Stimulated activated CD4-positive, alpha-beta T cell treated with anti-CD3 and anti-CD28 coated beads, Interleukin-4, amount 100 ng/mL, for 4 hours (primary cell): ENCODE measurements around the gene SHISA9.

Experiments used
- DNase-seq, 2 experiments: peaks; one replicate each; pipeline ENCODE4 v3.0.0-alpha.2; 2020

Gene SHISA9

GRCh38 chr16:13203725-13204124, 302.3 kb downstream of the SHISA9 start:
- DNase-seq: no peak

DNA sequence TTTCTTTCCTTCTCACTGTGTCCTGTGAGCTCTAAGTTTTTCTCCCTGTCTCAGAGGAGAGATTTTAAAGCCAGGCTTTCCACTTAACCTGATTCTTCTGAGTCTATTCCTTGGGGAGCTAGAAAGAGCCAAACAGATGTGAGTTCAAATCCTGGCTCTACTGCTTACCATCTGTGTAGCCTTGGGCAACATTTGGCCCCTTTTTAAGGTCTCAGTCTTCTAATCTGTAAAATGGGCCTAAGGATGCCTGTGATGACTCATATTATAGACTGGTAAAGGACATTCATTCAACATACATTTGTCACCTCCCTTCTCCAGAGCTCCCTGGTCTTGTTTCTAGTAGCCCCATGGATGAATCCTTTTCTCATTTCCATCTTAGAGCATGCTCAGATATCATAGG, 304.0 kb downstream of the SHISA9 start:
- DNase-seq: no peak

DNA sequence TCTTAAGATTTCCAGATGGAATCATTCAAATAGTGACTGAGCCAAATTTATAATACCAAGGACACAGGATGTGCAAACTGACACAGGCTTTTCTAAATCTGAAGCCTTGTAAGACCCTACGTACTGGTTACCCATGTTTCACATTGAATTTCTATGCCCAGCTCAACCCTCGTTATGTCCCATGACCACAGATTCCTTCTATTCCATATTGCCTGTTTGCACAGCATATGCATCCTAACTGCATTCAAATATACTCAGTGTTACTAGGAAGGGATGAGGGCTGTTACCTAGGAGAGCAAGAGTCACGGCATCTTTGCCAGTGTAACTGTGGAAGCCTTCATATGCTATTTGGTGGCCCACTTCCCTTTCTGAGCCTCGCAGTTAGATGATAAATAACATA, 305.2 kb downstream of the SHISA9 start:
- no peak for DNase-seq

- no peak for DNase-seq
Measured at GRCh38 chr16:13207151-13207550, 305.8 kb downstream of the SHISA9 start.

GRCh38 chr16:13223666-13224065, 322.3 kb downstream of the SHISA9 start:
- no peak for DNase-seq

GRCh38 chr16:13229039-13229438, 327.6 kb downstream of the SHISA9 start:
- DNase-seq: no peak

DNA sequence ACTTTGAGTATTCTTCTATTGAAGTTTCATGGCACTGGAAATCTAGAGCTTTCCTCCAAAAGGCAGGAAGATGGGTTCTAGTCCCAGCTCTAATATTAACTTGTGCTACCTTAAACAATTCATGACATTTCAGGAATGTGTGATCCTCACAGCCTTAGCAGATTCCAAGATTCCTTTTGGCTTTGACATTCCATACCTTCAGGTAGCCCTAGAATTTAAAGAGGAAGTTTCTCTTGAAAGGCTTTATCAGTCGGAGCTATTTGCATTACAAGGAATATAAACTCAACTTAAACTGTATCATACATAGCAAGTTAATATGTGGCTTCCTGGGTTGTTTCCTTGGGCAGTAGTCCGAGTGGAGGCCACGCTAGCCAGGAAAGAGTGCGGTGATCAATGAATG, 330.0 kb downstream of the SHISA9 start:
- DNase-seq: no peak

GRCh38 chr16:13234999-13235398, 333.6 kb downstream of the SHISA9 start:
- DNase-seq: no peak

DNA sequence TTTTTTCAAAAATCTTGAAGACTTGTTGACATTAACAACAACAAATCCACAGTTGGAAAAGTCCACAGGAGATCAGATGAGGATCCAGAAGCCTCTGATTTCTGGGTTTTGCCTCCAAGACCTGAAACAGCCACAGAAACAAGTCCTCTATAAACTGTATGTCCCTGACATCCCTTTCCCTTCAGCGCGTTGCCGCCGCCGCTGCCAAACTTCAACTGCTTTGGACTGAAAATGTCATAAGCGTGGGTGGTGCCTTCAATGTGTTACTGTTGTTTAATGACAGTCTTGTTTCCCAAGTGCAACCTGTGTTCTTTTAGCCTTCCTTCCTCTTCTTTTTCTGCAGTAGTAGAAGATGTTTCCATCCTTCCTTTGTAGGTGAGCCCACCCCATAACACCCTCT, 334.9 kb downstream of the SHISA9 start:
- no peak for DNase-seq

DNA sequence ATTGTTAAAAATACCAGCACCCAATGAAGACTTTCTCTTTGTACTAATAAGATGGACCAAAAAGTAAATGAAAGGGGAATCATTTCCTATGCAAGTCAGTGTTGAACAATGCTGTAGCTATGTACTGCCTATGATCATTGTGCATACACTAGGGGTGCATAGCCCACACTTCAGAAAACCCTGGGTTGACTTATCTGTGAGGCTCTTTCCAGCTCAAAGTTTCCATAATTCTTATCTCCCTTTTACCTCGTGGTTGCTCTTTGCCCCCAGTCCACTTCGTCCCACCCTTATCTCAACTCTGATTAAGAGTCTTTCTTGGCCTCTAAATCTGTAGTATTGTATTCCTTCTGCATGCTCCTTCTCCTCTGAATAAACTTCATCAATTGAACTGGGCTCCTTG, 336.8 kb downstream of the SHISA9 start:
- DNase-seq: no peak

DNA sequence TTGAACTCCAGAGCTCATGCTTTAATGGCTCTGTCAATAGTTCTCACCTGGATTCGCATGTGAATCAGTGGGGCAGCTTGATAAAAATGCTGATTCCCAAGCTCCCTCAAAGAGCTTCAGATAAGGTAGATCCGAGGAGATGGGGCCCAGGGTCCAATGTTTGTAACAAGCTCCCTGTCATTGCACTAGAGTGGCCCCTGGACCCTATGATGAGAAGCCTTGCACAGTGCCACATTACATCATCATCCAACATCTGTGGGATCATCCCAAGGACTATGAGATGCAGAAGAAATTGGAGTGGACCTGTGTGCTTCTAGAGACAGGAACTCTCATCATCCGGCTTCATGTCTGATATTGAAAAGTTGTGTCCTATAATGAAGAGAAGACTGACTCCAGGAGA, 340.8 kb downstream of the SHISA9 start:
- DNase-seq: no peak

GRCh38 chr16:13244770-13245169, 343.4 kb downstream of the SHISA9 start:
- no peak for DNase-seq

DNA sequence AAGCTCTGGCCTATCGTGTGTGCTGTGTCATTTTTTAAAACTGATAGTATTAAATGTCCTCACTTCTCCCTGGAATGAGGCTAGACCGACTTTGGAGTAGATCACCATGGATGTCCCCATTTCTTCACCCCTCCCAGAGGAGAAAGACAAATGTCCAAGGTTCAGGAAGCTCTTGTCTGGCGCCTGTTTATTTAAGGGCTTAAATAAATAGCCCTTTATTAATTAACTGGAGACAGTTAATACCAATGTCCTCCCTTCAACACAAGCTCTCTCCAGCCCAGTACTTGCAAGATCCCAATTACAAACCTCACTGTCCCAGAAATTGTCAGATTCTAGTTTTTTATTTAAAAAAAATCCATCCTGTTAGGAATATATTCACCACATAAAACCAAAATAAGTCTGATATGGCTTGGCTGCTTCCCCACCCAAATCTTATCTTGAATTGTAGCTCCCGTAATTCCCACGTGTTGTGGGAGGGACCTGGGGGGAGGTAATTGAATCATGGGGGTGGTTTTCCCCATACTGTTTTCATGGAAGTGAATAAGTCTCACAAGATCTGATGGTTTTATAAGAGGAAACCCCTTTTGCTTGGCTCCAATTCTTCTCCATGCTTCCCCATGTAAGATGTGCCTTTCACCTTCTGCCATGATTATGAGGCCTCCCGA, 344.4 kb downstream of the SHISA9 start:
- DNase-seq: no peak

- DNase-seq: no peak
Measured at GRCh38 chr16:13254998-13255614, 353.7 kb downstream of the SHISA9 start.

DNA sequence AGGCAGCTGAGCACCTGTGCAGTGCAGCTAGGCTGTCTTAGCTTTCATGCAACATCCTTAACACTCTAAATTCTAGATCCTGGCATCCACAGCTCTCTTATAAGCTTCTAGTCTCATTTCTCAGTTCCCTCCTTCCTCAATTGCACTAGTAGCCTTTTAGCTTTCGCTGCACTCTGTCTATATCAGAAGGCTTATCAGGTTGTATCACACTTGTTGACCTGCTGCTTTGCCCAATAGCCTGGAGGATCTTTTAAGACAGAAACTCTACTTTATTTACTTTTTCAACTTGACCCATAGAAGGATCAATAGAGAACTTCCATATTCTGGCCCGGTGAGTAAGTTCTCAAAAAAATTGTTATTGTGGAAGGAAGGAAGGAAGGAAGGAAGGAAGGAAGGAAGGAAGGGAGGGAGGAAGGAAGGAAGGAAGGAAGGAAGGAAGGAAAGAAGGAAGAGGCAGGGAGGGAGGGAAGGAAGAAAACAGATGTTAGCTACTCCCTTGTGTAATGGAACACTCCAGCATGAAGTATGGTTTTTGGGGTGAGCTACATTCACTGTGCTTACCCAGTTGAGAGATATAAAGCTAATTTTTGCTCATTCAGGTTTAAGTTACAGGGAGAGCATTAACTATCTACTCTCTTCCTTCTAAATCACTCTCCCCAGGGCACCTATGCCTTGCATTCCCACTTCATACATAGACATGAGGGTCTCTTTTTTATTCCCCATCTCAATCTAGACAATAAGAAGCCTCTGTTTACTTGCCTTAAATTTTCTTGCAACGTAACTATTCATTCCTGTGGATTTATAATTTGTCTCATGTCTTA, 361.1 kb downstream of the SHISA9 start:
- no peak for DNase-seq

DNA sequence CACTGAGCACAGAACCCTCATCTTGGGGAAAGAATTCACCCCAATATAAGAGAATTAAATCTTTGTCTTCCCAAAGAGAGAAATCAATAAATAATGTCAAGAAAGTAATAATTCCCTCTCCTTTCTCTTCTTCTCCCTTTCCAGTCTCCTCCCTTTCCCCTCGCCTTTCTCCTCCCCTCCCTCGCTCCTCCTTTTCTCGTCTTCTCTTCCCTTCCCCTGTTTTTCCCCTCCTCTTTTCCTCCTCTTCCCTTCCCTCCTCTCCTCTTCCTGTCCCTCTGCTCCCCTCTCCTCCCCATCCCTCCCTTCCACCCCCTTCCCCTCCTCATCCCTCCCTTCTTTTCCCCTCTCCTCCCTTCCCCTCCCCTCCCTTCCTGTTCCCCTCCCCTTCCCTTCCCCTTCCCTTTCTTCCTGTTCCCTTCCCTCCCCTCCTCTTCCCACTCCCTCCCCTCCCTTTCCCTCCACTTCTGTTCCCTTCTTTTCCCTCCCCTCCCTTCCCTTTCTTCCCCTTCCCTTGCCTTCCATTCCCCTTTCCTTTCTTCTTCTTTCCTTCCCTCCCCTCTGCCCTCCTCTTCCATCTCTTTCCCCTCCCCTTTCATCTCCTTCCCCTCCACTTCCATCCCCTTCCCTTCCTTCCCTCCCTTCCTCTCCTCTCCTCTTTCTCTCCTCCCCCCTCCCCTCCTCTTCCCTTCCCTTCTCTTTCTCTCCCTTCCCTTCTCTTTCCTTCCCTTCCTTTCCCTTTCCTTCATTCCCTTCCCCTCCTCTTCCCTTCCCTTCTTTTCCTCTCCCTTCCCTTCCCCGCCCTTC, 363.6 kb downstream of the SHISA9 start:
- no peak for DNase-seq

GRCh38 chr16:13269359-13269758, 368.0 kb downstream of the SHISA9 start:
- DNase-seq: no peak

DNA sequence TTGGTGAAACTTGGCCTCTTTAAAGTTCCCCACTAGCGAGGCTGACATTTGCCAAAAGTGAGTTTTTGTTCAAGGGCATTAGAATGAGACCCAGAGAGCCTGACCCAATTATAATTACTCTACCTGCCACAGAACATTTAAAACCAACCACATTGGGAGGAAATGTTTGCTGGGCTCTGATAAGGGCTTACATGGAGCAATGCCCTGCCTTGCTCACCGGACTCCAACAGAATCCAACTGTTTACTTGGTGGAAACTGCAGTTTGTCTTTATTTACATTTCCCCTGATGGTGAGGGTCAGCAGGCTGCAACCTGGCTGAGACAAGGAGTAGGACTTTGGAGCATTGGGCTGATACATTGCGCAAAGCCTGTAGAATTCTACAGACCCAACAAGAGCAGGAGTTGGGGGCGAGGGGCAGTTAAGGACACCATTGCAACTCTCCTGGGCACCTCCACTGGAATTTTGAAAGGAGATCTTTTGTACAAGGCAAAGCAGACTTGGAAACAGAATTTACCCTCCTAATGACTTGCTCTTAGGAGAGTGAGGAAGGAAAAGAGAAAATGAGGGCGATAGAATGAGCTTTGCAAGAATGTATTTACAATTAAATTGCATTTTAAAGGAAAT, 368.6 kb downstream of the SHISA9 start:
- DNase-seq: no peak

DNA sequence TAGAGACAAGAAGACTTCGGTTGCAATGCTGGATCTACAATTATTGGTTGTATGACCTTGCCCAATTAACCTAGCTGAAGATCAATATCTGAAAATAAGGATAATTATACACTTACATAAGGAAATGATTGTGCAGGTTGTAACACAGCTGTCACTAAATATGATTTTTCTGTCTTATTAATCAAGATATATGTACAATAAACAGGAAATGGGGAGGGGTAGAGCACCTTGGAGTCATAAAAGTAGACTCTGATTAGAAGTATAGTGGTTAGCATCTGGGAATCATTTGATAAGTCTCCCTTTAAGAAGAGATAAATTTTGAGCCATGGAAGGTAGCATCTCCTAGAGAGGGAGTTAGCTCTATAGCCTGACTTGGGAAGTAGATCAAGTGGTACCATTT, 369.2 kb downstream of the SHISA9 start:
- no peak for DNase-seq

DNA sequence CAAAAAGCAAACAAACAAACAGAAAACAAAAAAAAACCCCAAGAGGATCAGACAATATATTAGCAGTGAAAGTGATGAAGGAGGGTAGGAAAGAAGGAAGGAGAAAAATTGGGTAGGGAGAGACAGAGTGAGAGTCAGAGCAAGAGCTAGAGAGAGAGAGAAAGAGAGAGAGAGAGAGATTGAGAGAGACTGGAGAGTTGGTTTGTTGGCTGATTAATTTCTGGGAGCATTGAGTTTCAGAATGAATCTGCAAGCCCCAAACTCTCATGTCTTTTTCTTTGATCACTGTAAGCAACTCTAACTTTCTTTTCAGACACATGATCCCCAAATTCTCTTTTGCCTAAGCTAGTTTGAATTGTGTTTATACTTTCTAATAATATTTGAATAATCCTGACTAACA, 388.1 kb downstream of the SHISA9 start:
- DNase-seq: no peak
